ENCODE data around the gene LSG1.

DNA sequence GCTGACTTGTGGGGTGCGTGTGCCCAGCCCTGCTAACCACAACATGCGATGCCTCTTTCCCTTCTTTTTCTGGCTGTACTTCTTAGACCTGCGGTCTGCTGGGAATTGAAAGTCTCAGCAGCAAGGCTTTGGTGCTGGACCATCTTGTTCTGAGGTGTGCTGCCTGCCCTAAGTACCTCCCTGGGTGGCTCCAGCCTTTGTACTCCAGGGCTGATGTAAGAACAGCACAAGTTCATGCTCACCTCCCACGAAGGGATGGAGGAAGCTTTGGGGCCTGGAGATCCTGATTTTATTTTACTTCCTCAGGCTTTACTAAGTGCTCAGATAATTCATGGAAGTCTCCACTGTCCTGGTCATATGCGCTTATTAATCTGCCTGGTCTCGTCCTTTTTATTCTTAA is 42.6 kb upstream of the LSG1 start:
- no peak for TF ChIP-seq POLR2AphosphoS5 (IDR thresholded peaks at IDR 0.05; ENCODE audit: borderline replicate concordance, low read depth, low read length)
- no peak for TF ChIP-seq EZH2 (IDR thresholded peaks at IDR 0.05)
